Measurements from ENCODE around the gene JPH3. TPM values are rescaled to one million over a fixed set of nuclear protein-coding genes. Genes with fewer than 3 reads are reported as not detected.

Gene JPH3
- total and polyA plus RNA-seq, 2 experiments from 2014 or later, result 1.8 to 4.8 TPM

- Histone ChIP-seq H2AFZ (no peak overlapping the region), H3K79me2 (no peaks in the 10 kb centered on the region), H4K20me1 (ENCODE audit: insufficient read depth, poor library complexity, severe bottlenecking) (no peaks in the 10 kb centered on the region), H3K27me3 (no peaks in the 10 kb centered on the region), H3K36me3 (replicated peaks; ENCODE audit: insufficient read depth, low read depth) (no peaks in the 10 kb centered on the region), H3K9me2 (replicated peaks; ENCODE audit: insufficient read depth) (no peaks in the 10 kb centered on the region), H3K4me1 (ENCODE audit: insufficient read depth) (no peaks in the 10 kb centered on the region), H3K4me3 (no peak overlapping the region), H3K27ac (no peak overlapping the region), H3K9me3 (ENCODE audit: low read depth) (no peaks in the 10 kb centered on the region), H3K4me2 (no peak overlapping the region)
- WGBS (ENCODE audit: low lambda C conversion rate, missing lambda C conversion rate), result 97% methylated on average over 21 of the region's 21 CpGs
- no peak for DNase-seq (ENCODE audit: low spot score)
- no peak for TF ChIP-seq EZH2 (IDR thresholded peaks at IDR 0.05; ENCODE audit: borderline replicate concordance)
- no peak for TF ChIP-seq CTCF (IDR thresholded peaks at IDR 0.05; ENCODE audit: poor library complexity)
- no peak for TF ChIP-seq EZH2phosphoT487 (IDR thresholded peaks at IDR 0.05; ENCODE audit: low read depth, severe bottlenecking, unreplicated experiment)
Observed at GRCh38 chr16:87697256-87697655, 94.9 kb downstream of the JPH3 start.

- Histone ChIP-seq H3K4me2 (no peak overlapping the region), H3K27me3 (no peaks in the 10 kb centered on the region), H3K9me3 (ENCODE audit: low read depth) (no peaks in the 10 kb centered on the region), H3K79me2 (no peaks in the 10 kb centered on the region), H3K36me3 (replicated peaks; ENCODE audit: insufficient read depth, low read depth) (no peaks in the 10 kb centered on the region), H4K20me1 (ENCODE audit: insufficient read depth, poor library complexity, severe bottlenecking) (no peaks in the 10 kb centered on the region), H2AFZ (no peak overlapping the region), H3K4me3 (no peak overlapping the region), H3K27ac (no peak overlapping the region), H3K9me2 (replicated peaks; ENCODE audit: insufficient read depth) (no peaks in the 10 kb centered on the region), H3K4me1 (ENCODE audit: insufficient read depth) (no peaks in the 10 kb centered on the region)
- no peak for DNase-seq (ENCODE audit: low spot score)
- no peak for TF ChIP-seq CTCF (IDR thresholded peaks at IDR 0.05; ENCODE audit: poor library complexity)
- TF ChIP-seq EZH2phosphoT487 (IDR thresholded peaks at IDR 0.05; ENCODE audit: low read depth, severe bottlenecking, unreplicated experiment), result no peak
- TF ChIP-seq EZH2 (IDR thresholded peaks at IDR 0.05; ENCODE audit: borderline replicate concordance), result no peak
- 97% methylated on average over 14 of the region's 14 CpGs for WGBS (ENCODE audit: low lambda C conversion rate, missing lambda C conversion rate)
Observed at GRCh38 chr16:87697792-87698191, 95.5 kb downstream of the JPH3 start.

GRCh38 chr16:87698241-87698640 lies 95.9 kb downstream of the JPH3 start:
- no peak overlapping the region for H2AFZ ChIP-seq
- no peaks in the 10 kb centered on the region for H3K36me3 ChIP-seq (replicated peaks; ENCODE audit: insufficient read depth, low read depth)
- H3K4me2 ChIP-seq, result no peak overlapping the region
- H3K4me1 ChIP-seq (ENCODE audit: insufficient read depth), result no peaks in the 10 kb centered on the region
- no peak for DNase-seq (ENCODE audit: low spot score)
- TF ChIP-seq EZH2 (IDR thresholded peaks at IDR 0.05; ENCODE audit: borderline replicate concordance) (no peak), EZH2phosphoT487 (IDR thresholded peaks at IDR 0.05; ENCODE audit: low read depth, severe bottlenecking, unreplicated experiment) (no peak), CTCF (IDR thresholded peaks at IDR 0.05; ENCODE audit: poor library complexity) (no peak)
- WGBS (ENCODE audit: low lambda C conversion rate, missing lambda C conversion rate), result 93% methylated on average over 7 of the region's 7 CpGs
- H4K20me1 ChIP-seq (ENCODE audit: insufficient read depth, poor library complexity, severe bottlenecking), result no peaks in the 10 kb centered on the region
- no peak overlapping the region for H3K27ac ChIP-seq
- H3K4me3 ChIP-seq, result no peak overlapping the region
- no peaks in the 10 kb centered on the region for H3K79me2 ChIP-seq
- H3K9me3 ChIP-seq (ENCODE audit: low read depth), result no peaks in the 10 kb centered on the region
- no peaks in the 10 kb centered on the region for H3K9me2 ChIP-seq (replicated peaks; ENCODE audit: insufficient read depth)
- H3K27me3 ChIP-seq, result no peaks in the 10 kb centered on the region
